Islet precursor cell (in vitro differentiated cells): ENCODE results near the gene BMP5.

Source experiments
- DNase-seq: peaks from one replicate; pipeline ENCODE4 v3.0.0-alpha.2; 2018

Gene BMP5

GRCh38 chr6:55870181-55870813 lies 5.1 kb downstream of the BMP5 start:
- DNase-seq: no peak

GRCh38 chr6:55869674-55870073 lies 5.7 kb downstream of the BMP5 start:
- peak; percentile 54 for DNase-seq

DNA sequence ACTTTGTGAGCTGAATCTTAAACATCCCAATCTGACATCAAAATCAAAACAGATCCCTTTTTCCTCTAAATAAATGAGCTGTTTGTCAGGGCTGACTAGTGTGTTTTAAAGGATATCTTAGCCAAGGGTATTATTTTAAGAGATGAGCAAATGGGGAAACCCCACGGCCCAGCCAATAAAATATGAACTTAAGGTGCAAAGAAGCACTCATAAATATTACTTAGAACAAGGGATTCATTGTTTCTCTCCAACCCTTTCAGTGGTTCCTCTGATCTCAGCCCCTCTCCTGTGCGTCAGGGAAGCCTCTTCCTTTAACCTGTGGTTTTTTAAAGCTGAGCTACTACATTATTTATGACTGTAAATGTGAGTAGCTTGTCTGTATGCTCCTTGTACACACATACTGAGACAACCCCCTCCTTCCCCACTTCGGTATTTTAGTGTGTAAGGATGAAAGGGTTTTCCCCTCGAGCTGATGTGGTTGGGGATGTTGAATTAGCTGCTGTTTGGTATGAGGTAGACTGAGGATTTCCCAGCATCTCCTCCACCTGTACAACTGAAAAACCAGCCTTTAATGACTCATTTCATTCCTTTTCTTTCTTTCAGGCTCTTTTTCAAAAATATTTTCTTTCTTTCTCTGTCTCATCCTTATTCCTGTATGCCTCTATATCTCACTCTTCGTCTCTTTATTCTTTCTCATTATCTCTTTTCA lies 6.5 kb downstream of the BMP5 start:
- peak; percentile 90 for DNase-seq

DNA sequence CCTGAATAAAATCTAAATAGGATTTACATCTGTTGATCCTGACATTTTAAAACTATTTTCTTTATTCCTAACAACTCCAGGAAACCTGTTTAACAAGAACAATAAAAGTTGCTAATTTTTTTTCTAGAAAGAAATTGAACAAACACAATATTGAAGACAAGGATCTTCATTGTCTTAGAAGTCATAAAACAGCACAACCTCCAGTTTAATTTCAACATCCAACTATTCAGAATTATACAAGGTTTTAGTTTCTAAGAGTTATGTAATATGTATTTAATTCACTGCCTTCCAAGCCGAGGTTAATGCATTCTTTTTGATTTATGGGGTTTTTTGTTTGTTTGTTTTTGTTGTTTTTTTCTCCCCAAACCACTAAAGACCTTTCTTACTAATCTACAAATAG lies 7.2 kb downstream of the BMP5 start:
- DNase-seq: no peak

DNA sequence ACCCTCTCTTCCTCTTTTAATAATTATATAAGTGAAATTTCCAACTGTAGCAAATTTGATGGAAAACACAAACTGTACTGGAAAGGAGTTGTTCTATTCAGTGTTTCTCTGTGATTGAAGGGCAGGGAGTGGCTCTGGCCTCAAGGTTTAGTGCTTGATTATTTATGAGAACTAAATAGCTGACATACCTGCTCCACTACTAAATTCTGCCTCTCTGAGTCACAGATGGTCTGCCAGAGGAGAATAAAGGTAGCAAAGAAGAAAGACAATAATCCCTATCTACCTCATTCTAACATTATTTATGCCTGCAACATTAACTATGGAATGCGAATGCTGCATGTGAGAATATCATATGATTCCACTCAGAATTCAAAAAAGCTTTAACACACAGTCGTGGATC lies 9.3 kb downstream of the BMP5 start:
- no peak for DNase-seq

DNA sequence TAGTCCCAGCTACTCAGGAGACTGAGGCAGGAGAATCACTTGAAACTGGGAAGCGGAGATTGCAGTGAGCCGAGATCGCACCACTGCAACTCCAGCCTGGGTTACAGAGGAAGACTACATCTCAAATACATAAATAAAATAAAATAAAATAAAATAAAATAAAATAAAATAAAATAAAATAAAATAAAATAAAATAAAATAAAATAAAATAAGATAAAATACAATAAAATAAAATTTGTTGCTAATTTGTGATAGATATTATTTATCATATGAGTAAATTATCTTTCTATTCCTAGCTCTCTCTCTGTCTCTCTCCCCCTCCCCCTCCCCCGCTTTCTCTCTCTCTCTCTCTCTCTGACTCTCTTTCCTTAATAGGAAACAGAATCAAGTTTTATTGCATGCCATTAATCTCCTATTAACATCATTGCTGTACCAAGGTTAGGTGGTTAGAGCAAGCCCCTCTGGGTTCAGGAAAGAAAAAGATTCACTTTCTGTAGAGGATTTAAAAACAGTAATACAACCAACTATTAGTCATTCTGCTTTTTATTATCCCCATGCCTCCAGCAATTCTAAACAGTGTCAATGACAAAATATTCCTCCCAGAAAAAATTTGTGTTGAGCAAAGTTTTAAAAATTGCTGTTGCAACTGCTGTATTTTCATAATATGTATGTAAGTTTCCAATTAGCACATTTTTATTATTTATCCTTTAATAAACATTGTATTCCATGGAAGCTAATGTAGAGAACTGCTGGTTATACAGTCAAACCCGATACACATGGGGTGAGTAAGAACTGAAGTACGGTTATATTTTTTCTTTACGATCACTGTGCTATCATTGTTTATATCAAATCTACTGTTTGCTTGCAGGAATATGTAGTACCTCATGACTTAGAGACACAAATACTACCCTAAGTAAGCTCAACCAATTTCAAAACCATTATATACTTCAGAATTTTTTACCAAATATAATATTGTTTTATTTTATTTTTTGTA lies 22.1 kb downstream of the BMP5 start:
- DNase-seq: no peak

DNA sequence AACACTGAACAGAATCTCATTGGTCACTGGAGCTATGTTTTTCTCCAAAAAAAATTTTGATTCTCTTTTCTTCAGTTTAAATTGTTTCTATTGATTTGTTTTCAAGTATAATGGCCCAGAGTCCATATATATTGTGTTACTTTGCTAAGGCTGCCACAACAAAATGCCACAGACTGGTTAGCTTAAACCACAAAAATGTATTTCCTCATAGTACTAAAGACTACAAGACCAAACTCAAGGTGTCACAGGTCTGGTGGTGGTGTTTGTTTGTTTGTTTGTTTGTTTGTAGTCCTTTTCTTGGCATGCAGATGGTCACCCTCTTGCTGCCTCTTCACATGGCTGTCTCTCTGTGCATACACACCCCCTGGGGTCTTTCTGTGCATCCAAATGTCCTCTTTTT lies 34.0 kb downstream of the BMP5 start:
- DNase-seq: no peak

DNA sequence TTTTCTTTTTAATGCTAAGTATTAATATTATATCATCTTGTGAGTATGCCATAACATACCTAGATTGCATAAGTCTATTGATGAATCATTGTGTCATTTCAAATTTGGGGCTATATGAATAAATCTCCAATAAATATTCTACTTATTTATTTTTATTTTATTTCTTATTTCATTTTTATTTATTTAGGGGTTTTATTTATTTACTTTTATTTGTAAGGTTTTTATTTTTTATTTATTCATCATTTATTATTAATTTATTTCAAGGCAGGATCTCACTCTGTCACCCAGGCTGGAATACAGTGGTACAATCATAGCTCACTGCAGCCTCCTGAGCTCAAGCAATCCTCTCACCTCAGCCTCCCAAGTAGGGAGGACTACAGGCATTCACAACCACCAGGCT lies 36.3 kb downstream of the BMP5 start:
- DNase-seq: no peak

GRCh38 chr6:55836945-55837344 lies 38.4 kb downstream of the BMP5 start:
- no peak for DNase-seq

DNA sequence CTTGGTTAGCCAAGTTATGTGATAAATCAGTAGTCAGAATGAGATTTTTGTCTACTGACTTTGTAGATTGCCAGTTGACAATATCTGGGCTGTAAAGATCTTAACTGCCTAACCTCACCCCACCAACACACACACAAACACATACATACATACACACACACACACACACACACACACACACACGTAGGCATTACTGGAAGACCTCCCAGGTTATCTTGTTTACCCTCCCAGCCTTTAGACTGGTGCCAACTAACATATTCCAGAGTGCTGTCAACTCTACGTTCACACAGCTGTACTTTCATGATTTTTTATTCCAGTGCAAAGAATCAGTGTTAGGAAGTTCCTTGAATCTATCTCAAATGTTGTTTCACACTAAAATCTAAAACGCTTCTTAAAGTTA lies 38.9 kb downstream of the BMP5 start:
- peak; percentile 64 for DNase-seq

- DNase-seq: no peak
These were observed 40.2 kb downstream of the BMP5 start for GRCh38 chr6:55835220-55835619.

DNA sequence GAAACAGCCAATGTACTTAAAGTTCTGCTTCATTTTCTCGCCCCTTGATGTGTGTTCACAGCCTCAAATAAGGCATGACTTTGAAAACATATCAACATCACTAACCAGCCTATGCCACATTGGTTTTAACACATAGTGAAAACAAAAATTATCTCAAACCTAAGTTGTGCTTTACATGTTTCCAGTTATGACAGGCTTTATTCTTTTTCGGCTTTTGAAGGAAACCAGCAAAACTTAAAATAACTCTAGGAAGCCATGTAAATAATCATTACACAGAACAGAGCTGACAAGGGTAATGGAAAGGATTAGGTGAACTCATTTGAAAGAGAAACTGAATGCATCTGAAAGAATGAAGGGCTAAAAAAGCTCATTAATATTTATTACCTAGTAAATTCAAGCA lies 42.1 kb downstream of the BMP5 start:
- DNase-seq: no peak

DNA sequence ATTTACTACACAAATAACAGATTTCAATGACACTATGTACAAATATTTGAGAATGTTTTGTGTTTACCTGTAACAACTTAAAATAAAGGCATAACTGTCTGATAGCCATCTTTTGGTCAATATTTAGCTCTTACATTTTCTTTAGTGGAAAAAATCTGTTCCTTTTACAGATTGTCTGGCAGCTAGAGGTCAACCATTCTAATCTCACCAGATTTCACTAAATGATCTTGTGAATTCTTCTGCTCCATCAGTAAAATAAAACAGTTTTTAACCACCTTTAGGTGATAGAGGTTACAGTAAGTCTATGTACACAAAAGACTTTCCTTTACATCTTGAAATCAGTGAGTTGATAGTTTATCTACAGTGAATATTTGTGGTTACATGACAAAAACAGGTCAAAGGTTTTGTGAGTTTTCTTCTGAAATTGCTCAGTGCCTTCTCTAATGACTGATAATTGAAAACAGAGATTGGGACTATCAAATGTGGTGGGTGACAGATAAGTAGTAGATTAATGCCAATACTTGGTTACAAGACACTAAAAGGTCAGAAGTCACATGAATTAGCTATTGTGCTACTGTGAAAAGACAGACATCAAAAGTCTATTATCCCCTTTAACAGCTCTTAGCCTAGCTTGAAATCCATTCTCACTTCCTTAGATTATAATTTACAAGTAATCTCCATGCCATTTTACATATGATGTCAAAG lies 47.4 kb downstream of the BMP5 start:
- DNase-seq: no peak

DNA sequence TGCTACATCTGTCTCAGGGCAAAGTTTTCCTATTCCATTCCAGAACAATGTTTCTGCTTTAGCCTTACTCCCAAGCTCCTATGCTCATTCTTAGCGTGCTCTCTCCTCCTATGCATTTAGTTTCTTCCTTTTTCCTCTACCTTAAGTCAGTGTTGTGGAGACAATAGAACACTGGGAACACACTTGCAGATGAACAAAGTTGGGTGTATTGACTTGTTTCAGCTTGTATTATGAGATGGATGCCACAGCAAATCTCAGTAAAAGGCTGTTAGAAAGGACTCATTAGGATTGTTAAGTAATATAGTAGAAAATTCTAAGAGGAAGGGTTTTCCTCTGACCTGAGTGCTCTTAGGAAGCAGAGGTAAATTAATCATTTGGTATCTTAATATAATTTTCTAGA lies 48.4 kb downstream of the BMP5 start:
- no peak for DNase-seq

GRCh38 chr6:55825402-55826051 lies 49.9 kb downstream of the BMP5 start:
- DNase-seq: peak; percentile 50

DNA sequence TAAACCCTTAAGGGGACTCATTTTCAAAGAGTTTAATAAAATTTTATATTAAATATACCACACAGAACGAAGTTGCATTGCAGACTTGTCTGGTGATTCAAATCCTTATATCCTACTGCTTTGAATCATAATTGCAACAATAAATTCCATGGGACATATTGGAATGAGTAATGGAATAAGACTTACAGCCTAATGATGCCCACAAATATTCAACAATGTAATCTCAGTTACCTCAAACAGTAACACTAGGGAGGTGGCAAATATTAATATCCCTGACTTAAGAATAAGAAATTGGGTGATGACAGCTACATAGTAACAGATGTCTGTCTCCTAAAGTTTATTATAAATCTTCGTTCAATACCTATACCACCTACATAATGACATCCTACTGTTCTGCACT lies 52.6 kb downstream of the BMP5 start:
- DNase-seq: no peak

- no peak for DNase-seq
These were observed 53.4 kb downstream of the BMP5 start for GRCh38 chr6:55822005-55822404.

DNA sequence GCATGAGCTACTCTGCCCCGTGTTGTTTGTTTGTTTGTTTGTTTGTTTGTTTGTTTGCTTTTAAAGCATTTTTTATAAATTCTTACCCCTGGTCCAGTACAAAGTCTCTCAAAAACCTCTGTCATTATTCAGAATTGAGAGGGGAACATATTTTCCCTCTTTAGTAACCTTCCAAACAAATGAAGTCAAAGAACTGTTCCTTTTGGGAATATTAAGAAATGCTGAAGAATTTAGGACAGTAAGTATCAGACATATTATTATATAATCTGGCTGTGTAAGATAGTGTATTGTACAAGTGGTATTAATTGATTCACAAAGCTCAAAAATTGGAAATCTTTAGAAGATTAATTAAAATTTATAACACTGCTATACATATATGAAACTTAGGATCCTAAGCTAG lies 54.7 kb downstream of the BMP5 start:
- DNase-seq: no peak

- DNase-seq: no peak
These were observed 55.6 kb downstream of the BMP5 start for GRCh38 chr6:55819811-55820210.

GRCh38 chr6:55818482-55818881 lies 56.9 kb downstream of the BMP5 start:
- DNase-seq: no peak

DNA sequence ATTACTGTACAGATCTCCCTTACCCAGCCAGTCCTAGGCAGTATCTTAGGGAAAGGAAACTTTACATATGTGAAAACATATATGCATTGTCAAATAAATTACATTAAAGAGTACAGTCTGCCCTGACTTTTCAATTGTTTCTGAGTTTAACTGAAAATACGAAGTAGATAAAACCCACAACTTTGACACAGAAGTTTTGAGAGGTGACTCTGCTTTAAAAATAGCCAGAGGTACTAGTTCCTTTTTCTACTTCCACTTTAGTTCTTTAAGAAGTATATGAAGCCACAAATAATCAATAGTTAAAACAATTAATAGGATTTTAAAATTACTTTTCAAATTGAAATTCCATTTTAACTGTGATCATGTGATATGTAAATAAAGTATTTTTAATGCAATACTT lies 62.9 kb downstream of the BMP5 start:
- no peak for DNase-seq

GRCh38 chr6:55811074-55811473 lies 64.3 kb downstream of the BMP5 start:
- DNase-seq: no peak

- no peak for DNase-seq
These were observed 73.1 kb downstream of the BMP5 start for GRCh38 chr6:55802259-55802658.
